ENCODE measurements around the gene SHROOM2.

GRCh38 chrX:9906919-9907318, 120.7 kb downstream of the SHROOM2 start:
- TF ChIP-seq CTCF (IDR thresholded peaks at IDR 0.05; ENCODE audit: low read length) = no peak
- TF ChIP-seq EZH2phosphoT487 (IDR thresholded peaks at IDR 0.05; ENCODE audit: low read length) = no peak
- TF ChIP-seq EZH2 (optimal IDR thresholded peaks at IDR 0.05; ENCODE audit: low read depth, low read length) = no peak
